GM21576 (cell line): Measurements from ENCODE around the gene PWWP2B.

ENCODE experiments used
- ATAC-seq: cut with Tn5 transposase; IDR thresholded peaks from one replicate; pipeline ENCODE4 v1.9.1; 2021; ENCODE audit warnings: mild to moderate bottlenecking, moderate library complexity; ENCODE audit not compliant: unreplicated experiment

Gene PWWP2B

DNA sequence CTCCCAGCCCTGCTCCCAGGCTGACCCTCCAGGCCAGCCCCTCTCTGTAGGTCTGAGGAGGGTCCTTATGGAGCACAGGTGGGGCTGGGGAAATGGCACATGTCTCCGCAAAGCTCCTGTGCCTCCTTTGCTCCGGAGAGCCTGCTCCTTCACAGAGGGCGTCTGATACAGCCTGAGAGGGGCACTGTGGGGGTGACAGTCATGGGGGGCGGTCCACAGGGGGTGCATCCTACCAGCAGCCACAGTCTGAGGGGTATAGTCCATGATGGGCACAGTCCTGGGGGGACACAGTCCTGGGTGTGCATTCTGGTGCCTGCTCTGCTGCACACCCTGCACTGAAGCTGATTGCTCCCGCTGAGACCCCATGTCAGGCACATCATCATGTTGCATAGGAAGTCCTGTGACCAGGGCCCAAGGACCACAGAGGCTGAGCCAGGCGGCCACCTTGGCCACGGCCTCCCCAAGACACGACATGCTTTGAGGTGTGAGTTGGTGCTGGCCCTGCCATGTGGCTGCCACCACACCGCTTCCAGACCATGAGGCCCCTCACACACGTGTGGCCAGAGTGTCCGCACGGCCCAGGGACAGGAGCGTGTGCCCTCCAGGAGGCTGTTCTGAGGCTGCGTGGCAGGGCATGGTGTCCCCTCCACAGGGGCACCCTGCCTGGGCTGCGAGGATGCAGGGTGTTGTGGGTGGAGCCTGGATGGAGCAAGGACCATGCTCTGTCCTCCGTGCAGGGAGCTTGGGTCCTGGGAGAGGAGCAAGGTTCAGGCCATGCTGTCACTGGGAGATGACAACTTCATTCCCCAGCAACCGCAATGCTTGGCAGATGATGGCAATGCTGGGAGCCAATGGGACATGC, 59.2 kb downstream of the PWWP2B start:
- no peak for ATAC-seq

DNA sequence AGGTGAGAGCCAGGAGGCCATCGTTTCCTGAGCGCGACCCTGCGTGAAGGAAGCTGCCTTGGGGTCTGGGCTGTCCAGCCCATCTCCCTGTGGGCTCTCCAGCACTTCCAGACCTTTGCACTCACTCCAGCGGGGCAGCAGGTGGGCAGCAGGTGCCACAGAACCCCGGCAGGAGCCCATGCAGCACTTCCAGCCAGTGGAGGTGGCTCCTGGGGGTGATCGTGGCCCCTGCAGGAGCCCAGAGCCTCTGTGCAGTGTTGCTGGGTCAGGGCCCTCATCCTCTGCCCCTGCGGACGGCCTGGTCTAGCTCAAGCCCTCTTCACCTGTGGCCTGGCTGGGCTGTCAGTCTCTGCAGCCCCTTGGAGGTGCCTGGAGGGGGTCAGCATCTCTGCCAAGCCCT, 59.9 kb downstream of the PWWP2B start:
- ATAC-seq, result no peak

- ATAC-seq, result no peak
These were observed 60.5 kb downstream of the PWWP2B start for GRCh38 chr10:132457328-132458070.

- no peak for ATAC-seq
These were observed 61.1 kb downstream of the PWWP2B start for GRCh38 chr10:132458071-132458585.

- peak; percentile 56 for ATAC-seq
These were observed 61.7 kb downstream of the PWWP2B start for GRCh38 chr10:132458586-132459300.

DNA sequence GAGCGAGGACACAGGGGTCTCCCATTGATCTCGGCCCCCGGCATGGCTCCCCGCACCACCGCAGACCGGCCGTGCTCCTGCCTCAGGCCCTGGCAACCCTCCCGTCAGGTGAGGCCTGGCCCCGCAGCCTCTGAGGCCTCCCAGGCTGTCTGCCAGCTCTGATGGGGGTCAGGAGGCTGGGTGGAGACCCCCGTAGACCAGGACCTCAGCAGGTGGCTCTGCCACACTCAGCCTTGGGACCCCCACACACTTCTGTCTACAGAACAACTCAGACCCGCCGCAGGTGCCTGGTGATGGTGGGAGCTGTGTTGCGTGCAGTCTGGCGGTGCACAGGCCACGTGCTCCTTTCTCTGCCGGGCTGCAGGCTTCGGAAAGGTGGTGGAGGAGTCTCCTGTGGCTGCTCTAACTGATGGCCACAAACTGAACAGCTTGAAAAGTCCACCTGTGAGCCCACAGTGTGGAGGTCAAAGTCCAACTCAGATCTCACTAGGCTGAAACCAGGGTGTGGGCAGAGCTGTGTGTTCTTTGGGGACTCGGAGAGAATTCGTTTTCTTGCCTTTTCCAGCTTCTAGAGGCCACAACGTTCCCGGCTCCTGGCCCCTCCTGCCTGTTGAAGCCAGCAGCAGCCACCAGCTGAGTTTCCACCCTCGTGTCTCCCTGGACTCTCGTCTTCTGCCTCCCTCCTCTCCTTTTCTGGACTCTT, 62.5 kb downstream of the PWWP2B start:
- no peak for ATAC-seq

DNA sequence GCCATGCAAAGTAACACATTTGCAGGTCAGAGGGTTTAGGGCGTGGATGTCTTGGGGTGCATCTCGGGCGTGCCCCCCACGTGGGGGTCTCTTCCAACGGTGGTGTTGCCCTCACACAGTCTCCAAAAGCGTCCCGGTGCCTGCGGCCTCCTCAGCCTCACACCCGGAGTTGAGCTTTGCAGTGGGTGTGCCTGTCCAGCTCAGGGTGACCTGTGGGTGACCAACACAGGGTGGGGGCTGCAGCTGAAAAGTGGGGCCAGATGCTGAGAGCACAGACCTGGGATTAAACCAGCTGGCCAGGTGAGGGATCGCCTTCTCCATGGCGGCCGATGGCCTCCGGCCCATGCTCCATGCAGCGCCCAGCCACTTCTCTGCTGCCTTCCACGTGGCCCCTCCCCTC, 63.1 kb downstream of the PWWP2B start:
- no peak for ATAC-seq

GRCh38 chr10:132460691-132461090, 63.7 kb downstream of the PWWP2B start:
- ATAC-seq, result no peak

GRCh38 chr10:132461103-132461682, 64.2 kb downstream of the PWWP2B start:
- no peak for ATAC-seq

DNA sequence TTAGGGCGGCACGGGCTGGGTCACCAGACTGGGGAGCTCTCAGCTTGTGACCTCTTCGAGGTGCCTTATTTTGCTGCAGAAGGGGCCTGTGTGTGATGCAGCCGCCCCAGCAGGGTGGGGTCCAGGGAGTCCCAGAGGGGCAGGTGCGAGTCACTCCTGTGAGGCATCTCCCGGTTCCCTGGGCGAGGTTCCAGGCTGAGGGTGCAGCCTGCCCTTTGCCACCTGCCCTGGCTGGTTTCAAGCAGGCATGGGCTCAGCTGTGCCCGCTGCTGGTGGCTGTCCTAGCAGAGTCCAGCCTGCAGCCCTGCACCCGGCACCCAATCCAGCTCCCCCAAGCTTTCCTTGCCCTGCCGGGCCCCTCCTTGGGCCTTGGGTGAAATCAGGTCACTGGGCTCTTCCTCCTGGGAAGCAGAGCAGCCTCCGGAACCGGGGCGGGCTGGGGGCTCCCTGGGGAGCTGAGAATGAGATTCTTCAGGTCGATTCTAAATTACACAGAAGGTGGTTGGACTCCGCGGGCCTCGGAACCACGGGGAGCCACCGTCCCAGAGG, 64.8 kb downstream of the PWWP2B start:
- no peak for ATAC-seq

GRCh38 chr10:132462463-132463332, 65.7 kb downstream of the PWWP2B start:
- no peak for ATAC-seq

GRCh38 chr10:132463333-132464255, 66.6 kb downstream of the PWWP2B start:
- ATAC-seq, result no peak

GRCh38 chr10:132464256-132465192, 67.5 kb downstream of the PWWP2B start:
- ATAC-seq, result no peak

DNA sequence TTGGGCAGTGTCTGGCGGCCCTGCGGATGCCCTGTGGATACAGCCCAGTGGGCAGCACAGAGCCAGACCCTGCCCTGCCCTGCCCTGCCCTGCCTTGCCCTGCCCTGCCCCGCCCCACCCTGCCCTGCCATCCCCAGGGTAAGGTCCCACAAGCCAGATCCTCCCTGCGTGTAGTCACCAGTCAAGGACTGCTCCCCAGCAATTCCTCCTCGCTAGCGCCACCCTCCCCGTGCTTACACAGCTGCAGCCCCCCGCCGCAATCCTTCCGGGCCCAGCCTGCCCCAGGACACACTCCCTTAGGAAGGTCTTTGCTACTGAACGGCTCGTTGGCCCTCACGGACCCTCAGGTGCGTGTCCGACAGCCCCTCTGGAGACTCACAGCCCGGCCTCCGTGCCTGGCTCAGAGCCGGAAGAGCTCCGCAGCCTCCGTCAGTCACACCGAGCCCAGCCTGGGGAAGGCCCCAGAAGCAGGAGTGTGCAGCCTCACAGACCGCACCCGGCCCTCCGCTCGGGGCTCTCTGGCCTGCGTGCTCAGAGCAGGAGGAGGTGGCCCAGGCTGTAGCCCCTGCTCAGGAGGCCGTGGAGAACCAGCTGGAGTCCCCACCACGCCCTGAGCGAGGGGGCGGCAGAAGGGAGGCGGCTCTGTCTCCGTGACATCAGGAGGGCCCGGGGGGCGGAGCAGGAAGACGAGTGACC, 68.3 kb downstream of the PWWP2B start:
- ATAC-seq, result no peak

- ATAC-seq, result no peak
These were observed 69.0 kb downstream of the PWWP2B start for GRCh38 chr10:132465889-132466519.
